ENCODE data around the gene HDGFL1.

DNA sequence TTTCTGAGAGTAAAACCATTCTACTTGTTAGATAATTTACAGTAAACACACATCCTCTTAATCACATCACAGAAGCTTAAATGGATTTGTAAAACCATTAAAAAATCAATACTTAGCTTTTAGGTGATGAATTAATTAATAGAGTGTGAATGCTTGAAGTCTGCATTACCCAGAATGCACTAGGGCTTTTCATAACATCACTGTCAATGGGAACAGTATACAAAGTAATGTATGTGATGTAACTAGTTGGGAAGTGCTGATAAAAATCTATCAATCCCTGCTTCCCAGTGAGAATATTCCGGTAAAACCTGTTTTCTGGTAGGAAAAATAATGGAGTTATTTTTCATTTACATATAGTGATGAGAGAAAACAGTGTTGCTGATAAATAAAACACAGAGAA, 23.1 kb upstream of the HDGFL1 start:
- TF ChIP-seq POLR2A (IDR thresholded peaks at IDR 0.05; ENCODE audit: low read length), result no peak
- TF ChIP-seq GATA1 (IDR thresholded peaks at IDR 0.05; ENCODE audit: low read depth, low read length), result no peak
